Astrocyte of the hippocampus (primary cell): ENCODE data around the gene TMEM239.
"Not testable (repeated sequence)": the region's sequence is repeated elsewhere in the genome, so short reads cannot be mapped to it uniquely, and the experiment has no call there.

ENCODE experiments used
- DNase-seq: peaks from one replicate; pipeline ENCODE4 v3.0.0; 2011; ENCODE audit warnings: low read depth, low spot score

The TMEM239 gene

DNA sequence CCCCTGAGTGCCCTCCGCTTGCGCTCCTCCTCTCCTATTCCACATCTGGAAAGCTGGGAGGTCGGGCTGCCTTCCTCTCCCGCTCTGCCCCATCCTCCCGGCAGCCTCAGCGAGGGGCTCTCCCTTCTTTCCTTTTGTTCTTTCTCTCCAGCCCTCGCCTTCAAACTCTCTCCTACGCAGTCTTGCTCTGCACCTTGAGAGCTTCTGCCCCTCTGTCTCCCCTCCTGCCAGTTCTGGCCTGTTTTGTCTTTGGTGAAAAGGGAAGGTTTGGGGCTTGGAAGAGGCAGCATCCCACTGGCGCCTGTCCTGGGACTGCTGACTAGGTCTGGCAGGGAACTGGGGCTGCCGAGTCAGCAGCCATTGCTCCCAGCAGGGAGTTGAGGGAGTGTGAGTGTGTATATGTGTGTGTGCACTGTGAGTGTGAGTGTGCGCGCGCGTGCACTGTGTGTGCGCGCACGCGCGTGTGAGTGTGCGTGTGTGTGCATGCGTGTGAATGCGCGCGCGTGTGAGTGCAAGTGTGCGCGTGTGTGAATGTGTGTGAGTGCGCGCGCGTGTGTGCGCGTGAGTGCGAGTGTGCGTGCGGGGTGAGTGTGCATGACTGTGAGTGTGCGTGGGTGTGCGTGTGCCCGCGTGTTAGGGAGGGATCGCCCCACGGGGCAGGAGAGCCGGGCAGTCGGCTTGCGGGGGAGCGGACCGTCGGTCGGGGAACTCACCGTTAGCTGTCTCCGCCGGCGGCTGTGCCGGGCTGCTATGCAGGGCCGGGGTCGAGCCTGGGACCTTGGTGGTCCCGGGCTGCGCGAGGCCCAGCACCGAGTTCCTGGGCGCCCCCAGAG lies 16.3 kb upstream of the TMEM239 start:
- DNase-seq = peak; percentile 51

GRCh38 chr20:2800521-2801285 lies 15.5 kb upstream of the TMEM239 start, which contains the start of gene CPXM1:
TSS of gene CPXM1 (minus strand) at chr20:2800627. CDS start at chr20:2800572, 55 bp downstream.
- DNase-seq = peak; percentile 51

DNA sequence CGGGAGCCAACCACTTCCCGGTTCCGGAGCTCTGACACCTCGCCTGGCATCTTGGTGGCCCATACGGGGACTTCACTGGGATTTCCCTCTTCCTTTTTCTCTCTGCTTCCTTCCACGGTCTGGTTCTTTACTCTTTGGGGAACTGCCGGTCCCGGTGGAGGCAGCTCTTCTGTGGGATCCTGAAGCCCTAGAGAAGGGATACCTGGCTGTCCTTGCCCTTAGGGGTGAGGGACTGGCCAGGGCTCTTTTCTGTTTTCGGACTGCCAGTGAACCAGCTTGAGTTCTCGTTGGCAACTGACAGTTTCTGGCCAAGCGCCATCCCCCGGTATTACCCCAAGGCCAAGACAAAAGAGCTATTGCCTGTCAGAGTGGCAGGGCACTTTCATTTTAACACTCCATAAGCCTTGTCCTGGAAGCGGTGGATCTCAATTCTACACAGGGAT lies 14.9 kb upstream of the TMEM239 start:
- DNase-seq = no peak

DNA sequence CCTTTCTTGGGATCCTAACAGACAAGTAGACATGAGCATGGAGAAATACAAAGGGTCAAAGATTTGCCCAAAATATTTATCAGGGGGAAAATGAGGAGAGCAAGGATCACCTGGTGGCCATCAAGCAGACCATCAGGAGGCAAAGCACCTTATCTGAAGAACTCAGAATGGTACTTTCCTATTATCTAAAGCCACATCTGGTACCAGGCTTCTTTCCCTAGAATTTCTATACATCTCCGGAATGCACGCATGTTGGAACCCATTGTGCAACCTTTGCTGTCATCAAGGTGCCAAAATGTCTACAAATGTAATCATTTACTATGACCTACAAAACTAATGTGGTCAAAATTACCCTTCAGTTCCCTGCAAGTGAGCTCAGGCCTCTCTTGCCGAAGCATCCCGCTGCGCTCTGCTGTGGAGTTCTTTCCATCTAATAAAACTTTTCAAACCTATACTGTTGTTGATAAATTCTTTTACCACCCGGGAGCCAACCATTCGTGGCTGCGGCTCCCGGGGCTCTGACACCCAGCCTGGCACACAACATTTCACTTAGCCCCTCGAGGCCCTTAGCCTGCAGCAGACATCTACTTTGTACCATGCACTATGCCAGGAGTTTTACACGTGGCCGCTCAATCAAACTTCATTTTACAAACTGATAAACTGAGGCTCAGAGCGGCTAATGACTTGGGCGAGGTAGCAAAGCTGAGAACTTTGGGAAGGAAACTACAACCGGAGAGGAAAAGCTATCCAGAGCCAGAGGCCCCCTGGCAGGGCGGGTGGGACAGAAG lies 11.9 kb upstream of the TMEM239 start:
- no peak for DNase-seq

- DNase-seq = peak; percentile 23
Observed at GRCh38 chr20:2804852-2805688, 11.1 kb upstream of the TMEM239 start.

GRCh38 chr20:2805689-2806350 lies 10.3 kb upstream of the TMEM239 start:
- no peak for DNase-seq

- no peak for DNase-seq
Observed at GRCh38 chr20:2806351-2806701, 9.8 kb upstream of the TMEM239 start.

- no peak for DNase-seq
Observed at GRCh38 chr20:2807019-2807418, 9.1 kb upstream of the TMEM239 start.

DNA sequence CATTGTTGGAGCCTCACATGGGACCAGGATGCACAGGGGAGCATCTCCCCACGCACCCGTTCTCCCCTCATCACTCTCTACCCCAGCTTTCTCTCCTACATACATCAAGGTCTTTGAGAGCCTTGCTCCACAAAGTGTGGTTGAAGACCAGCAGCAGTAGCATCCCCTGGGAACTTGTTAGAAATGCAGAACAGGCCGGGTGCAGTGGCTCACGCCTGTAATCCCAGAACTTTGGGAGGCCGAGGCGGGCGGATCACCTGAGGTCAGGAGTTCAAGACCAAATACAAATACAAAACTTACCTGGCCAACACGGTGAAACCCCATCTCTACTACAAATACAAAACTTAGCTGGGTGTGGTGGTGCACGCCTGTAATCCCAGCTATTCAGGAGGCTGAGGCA lies 8.2 kb upstream of the TMEM239 start:
- DNase-seq = not testable (repeated sequence)

DNA sequence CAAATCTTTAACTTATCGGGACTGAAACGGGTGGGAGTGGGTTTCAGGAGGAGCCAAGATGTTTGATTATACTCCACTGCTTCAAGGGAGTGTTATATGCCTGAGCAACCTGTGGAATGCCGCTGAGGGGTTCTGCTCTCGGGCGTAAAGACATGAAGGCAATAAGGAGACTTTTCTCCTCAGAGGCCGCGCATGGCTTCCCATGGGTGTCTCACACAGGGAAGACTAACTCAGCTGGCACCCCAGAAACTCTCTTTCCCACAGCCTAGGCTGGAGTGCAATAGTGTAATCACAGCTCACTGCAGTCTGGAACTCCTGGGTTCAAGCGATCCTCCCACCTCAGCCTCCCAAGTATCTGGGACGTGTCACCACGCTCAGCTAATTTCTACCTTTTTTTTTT lies 6.5 kb upstream of the TMEM239 start:
- DNase-seq = no peak

DNA sequence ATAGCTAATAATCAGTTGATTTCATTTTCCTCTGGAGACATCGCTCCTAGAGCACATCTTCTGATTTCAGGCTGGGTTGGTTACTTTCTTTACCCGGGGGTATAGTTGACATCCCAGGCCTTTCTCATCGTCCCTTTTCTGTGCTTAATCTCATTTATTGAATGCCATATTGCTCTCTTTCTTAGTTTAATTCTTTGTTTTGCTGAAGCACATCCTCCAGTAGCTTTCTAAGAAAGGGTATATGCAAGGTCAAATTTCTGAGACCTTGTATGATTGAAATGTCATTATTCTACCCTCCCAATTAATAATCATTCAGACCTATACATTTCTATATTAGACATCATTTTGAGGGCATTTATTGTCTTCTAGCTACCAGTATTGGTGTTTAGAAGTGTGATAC lies 4.0 kb upstream of the TMEM239 start:
- DNase-seq = no peak

DNA sequence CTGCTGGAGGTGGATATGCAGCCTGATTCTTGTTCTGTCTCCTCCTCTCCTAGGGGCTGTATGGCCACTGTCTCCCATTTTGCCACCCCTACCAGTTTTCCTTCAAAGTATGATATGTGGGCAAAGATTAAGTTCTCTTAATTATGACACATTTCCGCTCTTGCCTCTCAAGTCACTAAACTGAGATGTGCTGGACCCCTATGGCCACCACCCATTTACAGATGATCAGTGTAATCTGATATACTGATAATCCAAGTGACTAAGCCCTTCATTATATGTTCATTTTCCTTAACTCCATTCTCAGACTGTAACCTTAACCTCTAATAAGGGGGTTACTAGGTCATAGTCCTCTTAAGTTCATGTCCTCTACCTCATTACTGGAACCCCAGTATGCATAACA lies 2.1 kb upstream of the TMEM239 start:
- no peak for DNase-seq

GRCh38 chr20:2814587-2815051 lies 1.5 kb upstream of the TMEM239 start, which contains the start of gene C20orf141:
TSS of gene C20orf141 (plus strand) at chr20:2814987. CDS start at chr20:2815185, 198 bp downstream.
- DNase-seq = peak; percentile 91

DNA sequence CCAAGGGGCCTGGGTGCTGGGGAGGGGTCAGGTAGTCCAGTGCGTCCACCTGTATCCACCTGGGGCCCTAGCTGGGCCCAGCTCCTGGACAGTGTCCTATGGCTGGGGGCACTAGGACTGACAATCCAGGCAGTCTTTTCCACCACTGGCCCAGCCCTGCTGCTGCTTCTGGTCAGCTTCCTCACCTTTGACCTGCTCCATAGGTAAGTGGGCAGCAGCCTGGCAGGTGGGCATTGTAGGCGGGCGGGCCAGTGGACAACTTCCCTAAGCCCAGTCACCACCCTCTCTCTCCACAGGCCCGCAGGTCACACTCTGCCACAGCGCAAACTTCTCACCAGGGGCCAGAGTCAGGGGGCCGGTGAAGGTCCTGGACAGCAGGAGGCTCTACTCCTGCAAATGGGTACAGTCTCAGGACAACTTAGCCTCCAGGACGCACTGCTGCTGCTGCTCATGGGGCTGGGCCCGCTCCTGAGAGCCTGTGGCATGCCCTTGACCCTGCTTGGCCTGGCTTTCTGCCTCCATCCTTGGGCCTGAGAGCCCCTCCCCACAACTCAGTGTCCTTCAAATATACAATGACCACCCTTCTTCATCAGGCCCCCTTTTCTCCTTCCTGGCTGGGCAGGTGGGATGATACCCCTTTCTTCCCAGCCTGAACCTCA lies 793 bp upstream of the TMEM239 start:
- no peak for DNase-seq

DNA sequence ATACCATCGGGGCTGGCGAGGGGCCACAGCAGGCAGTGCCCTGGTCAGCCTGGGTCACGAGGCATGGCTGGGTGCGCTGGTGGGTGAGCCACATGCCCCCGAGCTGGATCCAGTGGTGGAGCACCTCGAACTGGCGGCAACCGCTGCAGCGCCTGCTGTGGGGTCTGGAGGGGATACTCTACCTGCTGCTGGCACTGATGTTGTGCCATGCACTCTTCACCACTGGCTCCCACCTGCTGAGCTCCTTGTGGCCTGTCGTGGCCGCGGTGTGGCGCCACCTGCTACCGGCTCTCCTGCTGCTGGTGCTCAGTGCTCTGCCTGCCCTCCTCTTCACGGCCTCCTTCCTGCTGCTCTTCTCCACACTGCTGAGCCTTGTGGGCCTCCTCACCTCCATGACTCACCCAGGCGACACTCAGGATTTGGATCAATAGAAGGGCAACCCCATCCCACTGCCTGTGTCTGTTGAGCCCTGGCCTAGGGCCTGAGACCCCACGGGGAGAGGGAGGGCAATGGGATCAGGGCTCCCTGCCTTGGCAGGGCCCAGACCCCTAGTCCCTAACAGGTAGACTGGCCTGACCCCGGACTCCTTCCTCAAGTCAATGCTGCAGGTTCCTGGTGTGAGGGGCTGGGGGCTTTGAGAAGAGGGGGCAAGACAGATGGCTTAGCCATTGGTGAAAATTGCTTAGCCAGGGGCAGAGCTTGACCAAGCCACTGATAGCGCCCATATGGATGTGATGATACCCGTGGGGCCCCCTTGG lies 598 bp downstream of the TMEM239 start:
- DNase-seq = no peak

DNA sequence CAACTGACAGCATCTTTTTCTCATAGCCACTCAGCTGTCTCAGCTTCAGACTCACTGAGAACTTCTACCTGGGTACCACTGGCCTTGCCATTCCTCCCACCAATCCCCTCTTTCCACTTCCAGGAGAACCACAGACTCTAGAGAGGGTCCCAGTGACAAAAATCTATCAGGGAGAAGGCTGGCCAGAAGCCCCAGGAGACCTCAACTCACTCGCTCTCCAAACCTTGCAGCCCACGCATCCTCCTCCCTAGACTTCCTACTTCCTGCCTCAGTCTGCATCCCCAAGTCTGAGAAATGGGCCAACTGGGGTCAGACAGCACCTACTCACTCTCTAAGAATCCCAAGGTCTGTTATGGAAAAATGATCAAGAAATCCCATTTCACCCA lies 1.2 kb downstream of the TMEM239 start:
- no peak for DNase-seq

DNA sequence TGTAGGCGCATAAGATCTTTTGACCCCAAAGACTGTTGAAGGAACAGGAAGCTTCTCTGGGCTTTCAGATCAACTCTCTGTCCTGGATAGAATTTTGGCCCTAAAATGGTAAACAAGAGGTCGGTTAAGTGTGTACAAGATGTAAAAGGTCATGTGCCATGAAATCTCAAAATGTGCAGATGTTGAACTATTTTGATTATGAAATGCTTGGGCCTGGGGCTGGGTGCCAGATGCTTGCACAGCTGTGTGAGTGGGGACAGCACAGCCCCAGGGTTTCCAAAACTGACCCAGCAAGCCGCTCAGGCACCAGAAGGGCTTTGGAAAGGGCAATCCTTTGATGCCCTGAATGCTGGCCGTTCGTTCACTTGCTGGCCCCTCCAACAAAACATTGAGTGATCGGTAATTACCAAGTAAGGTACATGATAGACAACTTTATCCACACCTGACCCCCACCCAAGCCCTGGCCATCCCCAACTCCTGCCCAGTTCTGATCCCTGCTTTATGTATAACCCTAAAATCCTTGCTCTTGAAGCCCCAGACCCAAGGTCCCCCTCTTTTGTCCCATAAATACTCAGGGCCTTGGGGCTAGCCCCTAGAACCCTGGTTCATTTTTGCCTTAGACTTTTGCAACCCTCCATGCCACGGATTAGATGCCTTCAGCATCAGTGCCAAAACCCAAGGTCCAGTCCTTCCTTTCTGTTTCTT lies 1.9 kb downstream of the TMEM239 start:
- DNase-seq = no peak

GRCh38 chr20:2820084-2820895 lies 4.1 kb downstream of the TMEM239 start:
- DNase-seq = no peak
